Activated CD4-positive, alpha-beta T cell treated with anti-CD3 and anti-CD28 coated beads, Interleukin-10, Interleukin-2, amounts not matched to agents 100 ng/mL and 50 ng/mL, durations not matched to agents 16 hours and 8 hours (primary cell): ENCODE data around the gene ARHGAP24.

ENCODE experiments used
- DNase-seq: peaks from one replicate; pipeline ENCODE4 v3.0.0-alpha.2; 2020

The ARHGAP24 gene

GRCh38 chr4:85520765-85521749, 46.1 kb downstream of the ARHGAP24 start:
- DNase-seq = no peak

GRCh38 chr4:85522277-85522676, 47.3 kb downstream of the ARHGAP24 start:
- no peak for DNase-seq

GRCh38 chr4:85522836-85523235, 47.9 kb downstream of the ARHGAP24 start:
- DNase-seq = no peak

GRCh38 chr4:85527815-85528214, 52.9 kb downstream of the ARHGAP24 start:
- no peak for DNase-seq

- DNase-seq = no peak
Measured at GRCh38 chr4:85531560-85532341, 56.8 kb downstream of the ARHGAP24 start.

DNA sequence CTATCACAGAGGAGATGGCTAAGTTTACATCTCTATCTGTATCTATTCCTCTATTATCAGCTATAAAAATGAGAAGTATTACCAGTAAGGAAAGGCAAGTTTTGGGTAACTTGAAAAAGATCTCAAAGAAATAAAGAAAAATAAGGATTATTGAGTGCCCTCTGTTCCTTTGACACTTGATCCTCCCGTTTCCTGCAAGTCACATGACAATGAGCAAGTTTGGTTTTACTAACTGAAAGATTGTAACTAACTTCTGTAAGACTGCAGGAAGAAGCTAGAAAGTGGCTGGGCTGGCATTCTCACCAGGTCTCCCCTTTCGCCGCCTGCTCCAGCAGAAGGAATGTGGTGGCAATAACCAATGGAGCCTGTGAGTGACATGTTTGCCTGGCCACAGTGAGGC, 59.2 kb downstream of the ARHGAP24 start:
- no peak for DNase-seq

DNA sequence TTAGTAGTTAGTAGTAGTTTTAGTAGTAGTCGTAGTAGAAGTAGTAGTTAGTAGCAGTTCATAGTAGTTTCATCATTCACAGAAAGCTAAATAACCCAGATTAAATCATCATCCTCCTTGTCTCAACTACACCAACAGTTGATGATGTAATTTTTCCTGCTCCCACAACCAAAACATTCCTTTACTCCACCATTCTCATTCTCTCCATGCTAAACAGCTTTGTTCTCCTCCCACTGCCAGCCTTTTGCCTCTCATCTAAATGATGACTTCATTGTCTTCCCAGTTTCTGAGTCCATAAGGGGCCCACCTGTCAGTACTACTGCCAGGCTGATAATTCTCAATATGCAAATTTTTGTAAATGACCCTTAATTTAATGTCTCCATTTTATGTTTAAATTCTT, 68.9 kb downstream of the ARHGAP24 start:
- no peak for DNase-seq

- DNase-seq = no peak
Measured at GRCh38 chr4:85544751-85545150, 69.8 kb downstream of the ARHGAP24 start.

DNA sequence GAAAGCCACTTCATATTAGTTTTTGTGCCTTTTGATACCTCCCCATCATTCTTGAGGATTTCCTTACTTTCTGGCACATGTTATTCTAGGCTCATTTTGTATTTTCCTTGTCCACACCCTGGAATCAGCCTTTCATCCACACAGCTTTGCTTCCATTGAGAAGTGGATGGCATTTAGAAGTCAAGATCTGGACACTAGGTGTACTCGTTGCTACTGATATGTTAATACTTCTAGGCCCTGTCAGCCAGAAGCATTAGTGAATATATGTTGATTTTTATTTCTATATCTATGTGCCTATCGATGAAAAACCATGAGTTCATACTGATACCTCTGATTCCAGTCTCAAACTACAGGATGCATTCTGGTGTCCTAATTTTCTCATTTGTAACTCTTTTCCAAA, 73.2 kb downstream of the ARHGAP24 start:
- DNase-seq = no peak

- no peak for DNase-seq
Measured at GRCh38 chr4:85548841-85549240, 73.9 kb downstream of the ARHGAP24 start.

DNA sequence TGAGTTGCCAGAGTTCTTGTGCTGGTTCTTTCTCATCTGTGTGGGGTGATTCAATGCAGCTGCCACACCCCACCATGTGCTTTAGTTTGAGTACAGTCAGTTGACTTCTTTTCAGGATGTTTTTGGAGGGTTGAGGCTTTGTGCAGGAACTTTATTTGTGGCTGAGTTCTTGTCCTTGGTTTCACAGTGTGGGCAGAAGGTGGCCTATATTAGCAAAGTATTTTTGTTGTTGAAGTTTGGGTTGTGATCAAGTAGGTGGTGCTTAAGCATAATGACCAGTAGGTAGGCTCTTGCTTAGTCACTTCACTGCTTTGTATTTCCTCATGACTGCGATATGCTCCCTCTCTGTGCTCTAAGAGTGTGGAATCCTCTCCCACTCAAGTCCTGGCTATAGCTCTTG, 80.3 kb downstream of the ARHGAP24 start:
- DNase-seq = no peak

DNA sequence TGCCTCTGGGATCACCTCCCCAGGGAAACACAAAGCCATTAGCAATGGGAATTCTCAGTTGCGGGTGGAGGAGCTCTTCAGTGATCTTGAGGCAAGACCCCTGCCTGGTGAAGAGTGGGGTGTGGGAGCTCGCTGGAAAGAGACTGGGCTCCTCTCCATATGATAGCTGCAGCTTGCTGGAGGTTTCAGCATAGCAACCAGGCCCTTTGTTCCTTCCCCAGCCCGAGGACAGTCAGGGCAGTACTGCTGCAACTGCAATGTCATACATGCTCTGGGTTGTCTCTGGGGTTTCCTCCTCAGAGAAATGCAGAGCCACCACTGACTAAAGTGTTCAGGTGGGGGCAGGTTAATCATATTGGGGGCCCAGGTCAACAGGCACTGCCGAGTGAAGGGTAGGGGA, 81.3 kb downstream of the ARHGAP24 start:
- DNase-seq = no peak

DNA sequence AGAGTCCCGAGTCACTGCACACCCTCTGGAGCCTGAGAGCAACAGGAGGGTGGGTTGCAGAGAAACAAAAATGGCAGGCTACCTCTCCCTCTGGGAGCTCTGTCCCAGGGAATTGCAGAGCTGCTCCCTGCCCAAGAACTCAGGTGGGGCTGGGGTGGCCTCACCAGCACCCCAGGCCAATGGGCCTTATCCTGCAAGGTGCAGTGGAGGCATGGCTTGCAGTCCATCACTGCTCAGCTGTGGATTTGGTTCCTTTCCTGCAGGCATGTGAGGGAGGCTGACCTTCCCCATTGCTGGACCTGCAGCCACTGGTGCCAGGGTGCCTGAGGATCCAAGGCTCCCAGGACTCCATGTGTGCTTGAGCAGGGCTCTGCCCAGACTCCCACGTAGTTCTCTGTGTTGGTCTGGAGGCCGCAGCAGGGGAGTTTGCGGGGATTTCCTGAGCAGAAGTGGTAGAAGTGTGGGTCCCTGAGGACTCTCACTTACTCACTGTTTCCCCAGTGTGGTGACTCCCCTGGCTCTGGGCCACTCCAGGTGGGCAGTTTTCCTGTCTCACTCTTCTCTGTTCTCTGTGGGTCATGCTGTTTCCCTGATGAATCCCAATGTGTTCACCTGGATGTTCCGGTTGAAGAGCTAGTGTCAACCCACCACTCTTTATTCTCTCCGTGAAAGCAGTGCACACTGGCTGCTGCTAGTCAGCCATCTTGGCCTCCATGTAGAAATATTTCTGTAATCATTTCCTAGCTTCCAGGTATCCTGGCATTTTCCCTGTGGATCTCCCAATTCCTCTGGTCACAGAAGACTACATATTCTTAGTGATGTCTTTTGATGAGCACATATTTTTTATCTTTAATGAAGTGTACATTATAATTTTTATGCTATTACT, 82.3 kb downstream of the ARHGAP24 start:
- DNase-seq = no peak

GRCh38 chr4:85565761-85566480, 91.0 kb downstream of the ARHGAP24 start:
- no peak for DNase-seq

DNA sequence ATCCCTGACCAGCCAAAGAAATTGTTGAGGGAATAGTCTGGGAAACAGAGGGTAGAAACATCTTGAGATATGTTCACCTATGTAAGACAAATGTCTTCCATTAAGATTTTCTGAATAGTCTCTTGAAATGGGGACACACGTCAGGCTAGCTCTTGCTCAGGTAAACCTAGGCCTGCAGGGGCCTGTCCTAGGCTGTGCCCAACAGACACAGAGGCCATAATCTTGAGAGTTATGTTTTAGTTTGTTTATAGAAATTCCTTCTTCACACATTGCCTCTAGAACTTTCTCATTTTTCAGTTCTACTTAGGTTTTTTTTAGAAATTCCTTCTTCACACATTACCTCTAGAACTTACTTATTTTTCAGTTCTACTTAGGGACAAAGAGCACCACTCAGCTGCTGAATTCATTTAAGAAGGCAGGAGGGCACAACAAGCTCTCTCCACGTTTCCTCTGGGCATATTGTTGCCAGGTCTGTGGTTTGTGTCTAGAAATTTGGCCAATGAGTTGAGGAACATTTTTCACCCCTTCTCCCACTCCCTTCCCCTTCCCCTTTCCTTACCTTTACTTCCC, 94.9 kb downstream of the ARHGAP24 start:
- DNase-seq = no peak

DNA sequence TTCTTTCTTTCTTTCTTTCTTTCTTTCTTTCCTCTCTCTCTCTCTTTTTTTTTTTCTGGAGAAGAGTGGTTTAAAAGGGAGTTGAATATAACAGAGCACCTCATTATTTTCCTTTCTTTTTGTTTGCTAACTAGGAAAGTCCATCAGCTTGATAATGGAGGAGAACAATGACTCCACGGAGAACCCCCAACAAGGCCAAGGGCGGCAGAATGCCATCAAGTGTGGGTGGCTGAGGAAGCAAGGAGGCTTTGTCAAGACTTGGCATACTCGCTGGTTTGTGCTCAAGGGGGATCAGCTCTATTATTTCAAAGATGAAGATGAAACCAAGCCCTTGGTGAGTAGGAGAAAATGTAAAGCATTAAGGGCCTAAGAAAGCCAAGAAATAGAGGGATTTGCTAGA, 95.4 kb downstream of the ARHGAP24 start:
- DNase-seq = no peak

- no peak for DNase-seq
Measured at GRCh38 chr4:85571008-85571407, 96.1 kb downstream of the ARHGAP24 start.

- DNase-seq = no peak
Measured at GRCh38 chr4:85573270-85573669, 98.3 kb downstream of the ARHGAP24 start.

GRCh38 chr4:85577307-85577706, 102.4 kb downstream of the ARHGAP24 start:
- no peak for DNase-seq

GRCh38 chr4:85579942-85580341, 105.0 kb downstream of the ARHGAP24 start:
- DNase-seq = no peak

DNA sequence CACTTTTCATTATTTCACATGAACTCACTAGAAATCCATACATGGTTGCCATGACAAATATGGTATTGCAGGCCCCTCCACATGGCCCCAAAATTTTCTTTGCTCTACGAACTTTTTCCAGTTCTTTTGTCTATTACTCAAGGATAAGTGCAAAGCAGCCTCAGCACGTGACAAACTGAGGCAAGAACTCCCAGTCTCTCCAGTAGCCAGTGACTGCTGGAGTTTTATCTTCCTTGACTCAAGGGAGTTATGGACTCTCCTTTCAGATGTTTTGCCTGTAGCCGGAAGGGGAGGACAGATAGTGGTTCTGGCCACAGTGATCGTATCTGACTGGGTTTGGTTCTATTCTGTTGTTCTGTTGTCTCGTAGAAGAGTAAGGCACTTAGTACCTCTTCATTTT, 105.5 kb downstream of the ARHGAP24 start:
- no peak for DNase-seq

DNA sequence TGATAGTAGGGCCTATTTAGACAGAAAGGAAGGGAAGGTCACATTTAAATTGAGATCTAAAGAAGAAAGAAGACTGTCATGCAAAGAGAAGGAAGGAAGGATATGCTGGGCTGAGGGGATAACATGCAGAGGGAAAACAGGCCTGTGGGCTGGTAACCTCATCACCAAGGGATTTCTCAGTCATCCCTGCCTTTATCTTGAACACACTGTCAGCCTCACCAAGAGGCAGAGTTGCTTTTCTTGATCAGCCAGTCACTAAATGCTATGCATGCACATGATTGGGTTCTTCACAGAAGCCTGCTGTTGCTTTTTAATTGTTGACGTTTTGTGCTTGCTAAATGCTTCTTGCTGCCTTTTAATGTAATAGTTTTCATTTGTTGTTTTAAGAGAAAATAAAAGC, 113.0 kb downstream of the ARHGAP24 start:
- no peak for DNase-seq
